HL-60 (cell line): Measurements from ENCODE around the gene JPT2.

Experiments used
- DNase-seq, 2 experiments: peaks; one replicate each; pipeline ENCODE4 v3.0.0-alpha.2; 2010 to 2020; ENCODE audit warnings: low read depth in 1 of 2, low spot score in 1 of 2
- H3K27ac ChIP-seq: fragments of 250-450 bp; sonication (Bioruptor Pico); replicated peaks from 2 replicates; pipeline ENCODE4 v1.5.1; 2020; ENCODE audit warnings: mild to moderate bottlenecking, moderate library complexity
- H3K27me3 ChIP-seq: fragments of 250-450 bp; sonication (Bioruptor Pico); 2 replicates; pipeline ENCODE4 v1.5.1; 2021; ENCODE audit warnings: mild to moderate bottlenecking, moderate library complexity; ENCODE audit not compliant: insufficient read depth, poor library complexity, severe bottlenecking
- H3K4me3 ChIP-seq: replicated peaks from 2 replicates; pipeline ENCODE4 v1.5.1; 2011; ENCODE audit warnings: mild to moderate bottlenecking, control low read depth, low read length; ENCODE audit not compliant: insufficient read depth
- CTCF ChIP-seq: IDR thresholded peaks from one replicate; pipeline ENCODE4 v1.5.1; 2011; ENCODE audit warnings: low read length, control low read depth, inconsistent platforms; ENCODE audit not compliant: insufficient read depth
- GABPA ChIP-seq: IDR thresholded peaks from 2 replicates; pipeline ENCODE4 v1.6.1; 2012; ENCODE audit warnings: low read depth
- POLR2AphosphoS5 ChIP-seq: IDR thresholded peaks from 2 replicates; pipeline ENCODE4 v1.6.1; 2012; ENCODE audit warnings: low read depth
- REST ChIP-seq: IDR thresholded peaks from 2 replicates; pipeline ENCODE4 v1.6.1; 2012; ENCODE audit warnings: low read depth; ENCODE audit not compliant: insufficient replicate concordance
- SPI1 ChIP-seq: IDR thresholded peaks from 2 replicates; pipeline ENCODE4 v1.6.1; 2012; ENCODE audit warnings: low read depth, mild to moderate bottlenecking, borderline replicate concordance

JPT2 gene

GRCh38 chr16:1659031-1659430, 19.0 kb upstream of the JPT2 start:
- no peak for TF ChIP-seq POLR2AphosphoS5
- TF ChIP-seq REST, result no peak
- TF ChIP-seq GABPA, result no peak
- TF ChIP-seq CTCF, result no peak
- TF ChIP-seq SPI1, result no peak
- H3K4me3 ChIP-seq, result no peak overlapping the region
- no peaks in the 10 kb centered on the region for H3K27me3 ChIP-seq
- no peak overlapping the region for H3K27ac ChIP-seq
- DNase-seq, result no peak

- H3K27ac ChIP-seq, result no peak overlapping the region
- H3K4me3 ChIP-seq, result no peak overlapping the region
- no peaks in the 10 kb centered on the region for H3K27me3 ChIP-seq
- TF ChIP-seq GABPA (no peak), POLR2AphosphoS5 (no peak), CTCF (no peak), SPI1 (no peak), REST (no peak)
- DNase-seq, result no peak
Observed at GRCh38 chr16:1661826-1662225, 16.3 kb upstream of the JPT2 start.

GRCh38 chr16:1662543-1662942, 15.5 kb upstream of the JPT2 start:
- no peak for DNase-seq
- TF ChIP-seq REST (no peak), GABPA (no peak), SPI1 (no peak), POLR2AphosphoS5 (no peak), CTCF (no peak)
- H3K27me3 ChIP-seq, result no peaks in the 10 kb centered on the region
- H3K4me3 ChIP-seq, result no peak overlapping the region
- H3K27ac ChIP-seq, result no peak overlapping the region
